HCT116 (cell line): ENCODE results near the gene IGFBP6. TPM values are rescaled to one million over a fixed set of nuclear protein-coding genes. Genes with fewer than 3 reads are reported as not detected.
A peak's percentile ranks its signal among the peaks of the same experiment; 100 is the strongest.

ENCODE experiments used
- ATAC-seq: fragments of 200-7000 bp; cut with Tn5 transposase; 2 replicates; pipeline ENCODE4 v1.9.1; 2020; ENCODE audit warnings: mild to moderate bottlenecking, moderate library complexity
- BruUV-seq: library from RNA; stranded (reverse); fragments of 400-500 nt; replicated peaks from 2 replicates; lab custom pipeline; 2021; lab: Mats Ljungman, UMichigan
- CTCF ChIA-PET: fragments of 300-600 bp; sonication (Branson Sonifier 250); formaldehyde crosslinking; loops from one replicate; lab custom pipeline; 2021; ENCODE audit warnings: antibody characterized with exemption; lab: Charles Lee
- POLR2A ChIA-PET: fragments of 300-600, 350-600 bp; sonication (Branson Sonifier 250); formaldehyde crosslinking; loops from one replicate; lab custom pipeline; 2021; ENCODE audit warnings: antibody characterized with exemption; lab: Charles Lee
- RAD21 ChIA-PET, 2 experiments: fragments of 300-600 bp; sonication (Branson Sonifier 250); formaldehyde crosslinking; loops; one replicate each; lab custom pipeline; 2023; ENCODE audit warnings: low total read pairs in 2 of 2; ENCODE audit not compliant: uncharacterized antibody in 2 of 2, unreplicated experiment in 2 of 2, low non-redundant PET in 1 of 2; lab: Charles Lee
- DNase-seq: peaks from one replicate; pipeline ENCODE4 v3.0.0-alpha.2; 2010; ENCODE audit warnings: low read depth, low spot score
- H2AFZ ChIP-seq: fragments of 200-600 bp; shearing (Covaris generic), sonication (generic); 2 replicates; pipeline ENCODE4 v1.6.1; 2017; ENCODE audit warnings: low read depth, mixed run types, mixed read lengths, antibody characterized with exemption, low read length; ENCODE audit not compliant: poor library complexity, severe bottlenecking
- H3K27ac ChIP-seq: 2 replicates; pipeline ENCODE4 v1.5.1; 2012; ENCODE audit warnings: low read depth, low read length
- H3K27me3 ChIP-seq: fragments of 200-600 bp; sonication (generic); 2 replicates; pipeline ENCODE4 v1.6.1; 2016; ENCODE audit warnings: mixed run types, low read length, mixed read lengths; ENCODE audit not compliant: insufficient read depth
- H3K36me3 ChIP-seq, 2 experiments: fragments of 200-500 bp in 1 of 2; fragments of 200-600 bp in 1 of 2; sonication (Bioruptor generic) in 1 of 2; sonication (generic) in 1 of 2; 2 replicates each; pipeline versions ENCODE4 v1.5.1 to v1.6.1; 2014 to 2016; ENCODE audit warnings: low read length in 2 of 2, inconsistent platforms in 1 of 2, mixed read lengths in 1 of 2, mixed run types in 1 of 2; ENCODE audit not compliant: insufficient read depth in 2 of 2, control insufficient read depth in 1 of 2
- H3K4me1 ChIP-seq, 2 experiments: fragments of 200-600 bp in 1 of 2; sonication (generic) in 1 of 2; 2 replicates each; pipeline versions ENCODE4 v1.5.1 to v1.6.1; 2012 to 2017; ENCODE audit warnings: low read length in 2 of 2, inconsistent platforms in 1 of 2, mild to moderate bottlenecking in 1 of 2, mixed read lengths in 1 of 2, mixed run types in 1 of 2, moderate library complexity in 1 of 2; ENCODE audit not compliant: insufficient read depth in 2 of 2, control insufficient read depth in 1 of 2
- H3K4me2 ChIP-seq: fragments of 200-600 bp; sonication (generic); 2 replicates; pipeline ENCODE4 v1.6.1; 2017; ENCODE audit warnings: mixed run types, low read length, mixed read lengths
- H3K4me3 ChIP-seq, 2 experiments: fragments of 200-600 bp in 1 of 2; sonication (generic) in 1 of 2; replicated peaks in 1 of 2; 2 replicates each; pipeline ENCODE4 v1.5.1; 2011 to 2016; ENCODE audit warnings: low read length in 2 of 2, control low read depth in 1 of 2, low read depth in 1 of 2, mild to moderate bottlenecking in 1 of 2, mixed read lengths in 1 of 2, mixed run types in 1 of 2
- H3K79me2 ChIP-seq: fragments of 200-600 bp; sonication (generic); 2 replicates; pipeline ENCODE4 v1.6.1; 2017; ENCODE audit warnings: mild to moderate bottlenecking, mixed run types, low read length, moderate library complexity, mixed read lengths; ENCODE audit not compliant: insufficient read depth
- H3K9ac ChIP-seq: fragments of 200-600 bp; sonication (generic); 2 replicates; pipeline ENCODE4 v1.6.1; 2016; ENCODE audit warnings: low read length, mixed read lengths
- H3K9me2 ChIP-seq: fragments of 200-600 bp; sonication (generic), shearing (Covaris generic); 2 replicates; pipeline ENCODE4 v1.6.1; 2017; ENCODE audit warnings: mixed run types, mild to moderate bottlenecking, moderate library complexity; ENCODE audit not compliant: insufficient read depth
- H3K9me3 ChIP-seq, 2 experiments: fragments of 200-500 bp in 1 of 2; fragments of 200-600 bp in 1 of 2; sonication (Bioruptor generic) in 1 of 2; sonication (generic) in 1 of 2; 2 replicates each; pipeline ENCODE4 v1.6.1; 2014 to 2017; ENCODE audit warnings: low read length in 2 of 2, mixed read lengths in 2 of 2, inconsistent platforms in 1 of 2, low read depth in 1 of 2, mild to moderate bottlenecking in 1 of 2, mixed run types in 1 of 2, moderate library complexity in 1 of 2; ENCODE audit not compliant: control insufficient read depth in 1 of 2, insufficient read depth in 1 of 2
- H4K20me1 ChIP-seq: fragments of 200-600 bp; sonication (generic), shearing (Covaris generic); 2 replicates; pipeline ENCODE4 v1.6.1; 2017; ENCODE audit warnings: mixed run types, mild to moderate bottlenecking, moderate library complexity; ENCODE audit not compliant: insufficient read depth
- CBX3 ChIP-seq: IDR thresholded peaks from 2 replicates; pipeline ENCODE4 v1.6.1; 2012; ENCODE audit warnings: low read depth
- CTCF ChIP-seq, 3 experiments: fragments of 200-600 bp in 1 of 3; sonication (generic) in 1 of 3; IDR thresholded peaks in 2 of 3; conservative IDR thresholded peaks in 1 of 3; 2 replicates each; pipeline ENCODE4 v1.5.1; 2012 to 2017; ENCODE audit warnings: low read depth in 2 of 3, low read length in 2 of 3, antibody characterized with exemption in 1 of 3, borderline replicate concordance in 1 of 3, control low read depth in 1 of 3, mild to moderate bottlenecking in 1 of 3, mixed read lengths in 1 of 3, mixed run types in 1 of 3, moderate library complexity in 1 of 3; ENCODE audit not compliant: insufficient read depth in 1 of 3
- FOSL1 ChIP-seq: IDR thresholded peaks from 2 replicates; pipeline ENCODE4 v1.6.1; 2012; ENCODE audit warnings: low read depth
- POLR2AphosphoS5 ChIP-seq: IDR thresholded peaks from 2 replicates; pipeline ENCODE4 v1.6.1; 2011; ENCODE audit warnings: mild to moderate bottlenecking, low read depth, low read length, moderate library complexity
- YY1 ChIP-seq: IDR thresholded peaks from 2 replicates; pipeline ENCODE4 v1.6.1; 2011; ENCODE audit warnings: low read length, low read depth, moderate library complexity, mild to moderate bottlenecking; ENCODE audit not compliant: insufficient replicate concordance; ENCODE audit errors: extremely low read depth
- intact Hi-C: fragments of 100-400 bp; cut with micrococcal nuclease; formaldehyde crosslinking; loops from 2 replicates; pipeline ENCODE4 v1.10.0; 2022
- total RNA-seq: library from RNA; stranded (reverse); gene quantifications from one replicate; pipeline ENCODE4 v1.2.1, GENCODE V29; 2021; ENCODE audit not compliant: unreplicated experiment

The IGFBP6 gene
- total RNA-seq, 1 experiment from 2014 or later = 83.4 TPM

GRCh38 chr12:53099071-53099882 is 1.8 kb downstream of the IGFBP6 start:
- no peak overlapping the region for H2AFZ ChIP-seq
- peak overlapping the region; percentile 58 to 78 for H3K4me3 ChIP-seq
- H4K20me1 ChIP-seq = no peaks in the 10 kb centered on the region
- no peaks in the 10 kb centered on the region for H3K79me2 ChIP-seq
- ChIA-PET RAD21 (interaction anchor here (0.7 to 3.2 kb wide), 10 partner anchors 20 to 113 kb away, joined by 3 to 30 read pairs (median 4); partner anchors contain the start of gene SPRYD3 (in 2 of the 2)), POLR2A (interaction anchor here (0.7 to 3.6 kb wide), 7 partner anchors 20 to 166 kb away, joined by 3 to 27 read pairs (median 6); partner anchors contain the start of gene SPRYD3), CTCF (interaction anchor here (0.7 to 3.6 kb wide), 20 partner anchors 20 to 222 kb away, joined by 3 to 110 read pairs (median 4); partner anchors contain the start of genes AAAS, CSAD, SPRYD3 and ZNF740)
- intact Hi-C loops = loop anchor here (1.0 kb wide), 2 partner anchors 20 to 33 kb away; partner anchors contain the start of gene SPRYD3
- H3K27ac ChIP-seq = peak overlapping the region; percentile 98
- no peaks in the 10 kb centered on the region for H3K9me3 ChIP-seq
- no peaks in the 10 kb centered on the region for H3K27me3 ChIP-seq
- H3K36me3 ChIP-seq = no peaks in the 10 kb centered on the region
- peak in 2 of 3 experiments; percentile 82 to 93; a peak in 4 of 6 replicates for TF ChIP-seq CTCF (IDR thresholded peaks at IDR 0.05 in 2 of 3, conservative IDR thresholded peaks at IDR 0.05 in 1 of 3; ENCODE audit: borderline replicate concordance in 1 of 3, insufficient read depth in 1 of 3, low read depth in 2 of 3, low read length in 2 of 3)
- peak; percentile 9 for TF ChIP-seq YY1
- TF ChIP-seq CBX3 = no peak
- no peak for TF ChIP-seq FOSL1
- peak; percentile 66 for TF ChIP-seq POLR2AphosphoS5
- ATAC-seq = peak; percentile 71
- peak overlapping the region; percentile 79 for H3K4me2 ChIP-seq
- TSS peak; percentile 74 for BruUV-seq
- DNase-seq = peak; percentile 89
- no peaks in the 10 kb centered on the region for H3K9me2 ChIP-seq
- H3K9ac ChIP-seq = peak overlapping the region; percentile 67
- H3K4me1 ChIP-seq = peaks cover 43 to 74% of the 10 kb centered on the region in 2 experiments
